CD4-positive, alpha-beta T cell treated with Interleukin-4 for 1 hour (primary cell): ENCODE data around the gene KLRC3.
"Not testable (repeated sequence)": the region's sequence is repeated elsewhere in the genome, so short reads cannot be mapped to it uniquely, and the experiment has no call there.

ENCODE experiments used
- DNase-seq, 2 donors: peaks; one replicate each; pipeline ENCODE4 v3.0.0-alpha.2; 2020 to 2022

The KLRC3 gene

DNA sequence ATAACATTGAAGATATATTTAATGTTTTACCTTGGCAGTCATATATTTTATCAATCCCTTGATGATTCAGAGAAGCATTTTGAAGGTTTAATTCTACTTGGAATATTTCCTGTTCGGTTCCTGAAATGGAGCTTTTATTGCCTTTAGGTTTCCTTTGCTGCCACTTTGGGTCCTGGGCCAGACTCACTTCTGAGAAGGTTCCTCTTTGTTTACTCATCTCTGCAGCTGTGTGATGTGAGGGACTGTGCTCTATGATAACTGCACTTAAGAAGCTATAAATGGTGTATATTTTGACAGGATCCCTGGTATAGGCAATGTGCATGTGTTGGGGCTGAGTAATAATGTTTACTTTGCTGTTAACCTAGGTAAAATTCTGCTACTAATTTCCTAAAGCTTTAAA lies at the start of gene KLRC3:
KLRC3 (minus strand) TSS at position 262 of the 400 bp plus-strand sequence; CDS start at position 217, 45 bp downstream.
- not testable (repeated sequence) for DNase-seq

- no peak for DNase-seq
Observed at GRCh38 chr12:10469701-10470100, 49.3 kb upstream of the KLRC3 start.

- DNase-seq: no peak
Observed at GRCh38 chr12:10466311-10466710, 45.9 kb upstream of the KLRC3 start.

- DNase-seq: no peak
Observed at GRCh38 chr12:10457760-10458159, 37.4 kb upstream of the KLRC3 start.

- DNase-seq: no peak
Observed at GRCh38 chr12:10456856-10457255, 36.5 kb upstream of the KLRC3 start.

GRCh38 chr12:10455766-10456165 lies 35.4 kb upstream of the KLRC3 start:
- DNase-seq: no peak

DNA sequence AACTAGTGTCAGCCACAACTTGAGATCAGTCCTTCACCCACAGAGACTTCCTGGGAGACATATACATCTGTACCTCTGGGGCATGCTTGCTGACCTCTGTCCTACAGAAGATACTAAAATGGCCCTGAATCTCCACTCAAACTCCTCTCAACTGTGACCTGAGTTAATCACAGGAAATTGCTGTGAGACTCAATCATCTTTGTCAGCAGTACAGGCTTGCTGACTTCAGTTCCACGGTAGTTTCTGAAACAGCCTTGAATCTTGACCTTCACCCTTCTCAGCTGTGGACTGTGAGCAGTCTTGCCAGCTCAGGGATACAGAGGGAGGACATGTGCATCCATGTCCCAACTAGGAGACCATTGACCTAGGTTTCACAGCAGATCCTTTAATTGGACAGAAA lies 34.1 kb upstream of the KLRC3 start:
- no peak for DNase-seq

GRCh38 chr12:10453156-10453555 lies 32.8 kb upstream of the KLRC3 start, which contains the start of gene KLRC1:
Gene KLRC1 (minus strand): TSS chr12:10453377. CDS start chr12:10451156, 2,221 bp downstream.
- peak in 1 of 2 donors; percentile 8 for DNase-seq

- DNase-seq: no peak
Observed at GRCh38 chr12:10448236-10448635, 27.8 kb upstream of the KLRC3 start.

GRCh38 chr12:10446052-10446451 lies 25.7 kb upstream of the KLRC3 start:
- DNase-seq: not testable (repeated sequence)

DNA sequence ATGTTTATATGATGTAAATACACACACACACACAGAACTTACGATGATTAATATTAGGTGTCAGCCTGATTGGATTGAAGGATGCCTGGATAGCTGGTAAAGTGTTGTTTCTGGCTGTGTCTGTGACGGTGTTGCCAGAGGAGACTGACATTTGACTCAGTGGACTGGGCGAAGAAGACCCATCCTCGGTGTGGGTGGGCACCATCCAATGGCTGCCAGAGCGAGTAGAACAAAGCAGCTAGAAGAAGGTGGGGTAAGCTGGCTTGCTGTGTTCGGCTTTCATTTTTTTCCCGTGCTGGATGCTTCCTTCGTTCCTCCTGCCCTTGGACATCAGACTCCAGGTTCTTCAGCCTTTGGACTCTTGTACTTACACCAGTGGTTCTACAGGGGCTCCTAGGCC lies 20.7 kb upstream of the KLRC3 start:
- not testable (repeated sequence) for DNase-seq

- not testable (repeated sequence) for DNase-seq
Observed at GRCh38 chr12:10439608-10440274, 19.3 kb upstream of the KLRC3 start.

DNA sequence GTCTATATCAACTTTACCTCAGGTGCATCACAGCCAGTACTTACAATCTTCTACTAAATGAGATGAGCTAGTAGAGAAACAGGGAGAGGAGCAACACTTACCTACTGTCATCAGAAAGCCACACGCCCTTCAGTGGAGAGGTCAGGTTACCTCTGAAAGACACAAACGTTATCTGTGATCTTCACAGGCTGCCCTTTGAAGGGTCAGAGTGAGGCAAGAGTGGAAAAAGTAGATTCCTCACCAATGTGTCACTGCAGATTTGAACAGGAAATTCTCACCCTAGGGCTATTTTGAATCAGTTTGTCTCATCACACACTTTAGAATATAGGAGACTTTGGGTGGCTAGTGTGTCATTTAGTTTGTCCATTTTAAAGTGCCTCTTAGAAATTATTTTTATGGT lies 17.2 kb upstream of the KLRC3 start:
- DNase-seq: not testable (repeated sequence)

DNA sequence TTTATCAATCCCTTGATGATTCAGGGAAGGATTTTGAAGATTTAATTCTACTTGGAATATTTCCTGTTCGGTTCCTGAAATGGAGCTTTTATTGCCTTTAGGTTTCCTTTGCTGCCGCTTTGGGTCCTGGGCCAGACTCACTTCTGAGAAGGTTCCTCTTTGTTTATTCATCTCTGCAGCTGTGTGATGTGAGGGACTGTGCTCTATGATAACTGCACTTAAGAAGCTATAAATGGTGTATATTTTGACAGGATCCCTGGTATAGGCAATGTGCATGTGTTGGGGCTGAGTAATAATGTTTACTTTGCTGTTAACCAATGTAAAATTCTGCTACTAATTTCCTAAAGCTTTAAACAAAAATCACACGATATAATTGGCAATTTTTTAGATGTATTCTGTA lies 15.4 kb upstream of the KLRC3 start, which contains the start of gene KLRC2:
KLRC2 (minus strand) TSS at position 195 of the 400 bp plus-strand sequence; CDS start at position 171, 24 bp downstream.
- DNase-seq: not testable (repeated sequence)

GRCh38 chr12:10430623-10431022 lies 10.2 kb upstream of the KLRC3 start:
- DNase-seq: not testable (repeated sequence)

GRCh38 chr12:10425938-10426337 lies 5.5 kb upstream of the KLRC3 start:
- not testable (repeated sequence) for DNase-seq

DNA sequence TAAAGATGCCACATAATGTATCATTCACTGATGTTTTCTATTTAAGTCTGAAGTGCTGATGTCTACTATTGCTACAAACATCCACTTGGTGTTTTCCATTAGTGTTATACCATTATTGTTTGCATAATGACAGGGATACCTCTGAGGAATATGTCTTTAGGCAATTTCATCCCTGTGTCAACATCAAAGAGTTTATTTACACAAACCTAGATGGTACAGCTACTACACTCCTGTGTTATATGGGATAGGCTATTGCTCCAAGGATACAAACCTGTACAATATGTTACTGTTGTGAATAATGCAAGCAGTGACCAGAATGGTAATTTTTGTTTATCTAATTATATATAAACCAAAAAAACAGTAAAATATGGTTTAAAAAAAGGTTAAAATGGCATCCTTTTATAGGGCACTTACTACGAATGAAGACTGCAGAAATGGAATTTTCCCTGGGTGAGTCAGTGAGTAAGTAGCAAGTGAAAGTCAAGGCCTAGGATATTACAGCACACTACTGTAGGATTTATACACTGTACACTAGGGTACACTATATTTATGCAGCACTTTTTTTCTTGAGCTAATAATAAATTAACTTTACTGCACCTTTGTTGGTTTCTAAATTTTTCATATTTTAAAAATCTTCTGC lies 4.0 kb upstream of the KLRC3 start:
- not testable (repeated sequence) for DNase-seq

GRCh38 chr12:10422159-10422558 lies 1.8 kb upstream of the KLRC3 start:
- not testable (repeated sequence) for DNase-seq

DNA sequence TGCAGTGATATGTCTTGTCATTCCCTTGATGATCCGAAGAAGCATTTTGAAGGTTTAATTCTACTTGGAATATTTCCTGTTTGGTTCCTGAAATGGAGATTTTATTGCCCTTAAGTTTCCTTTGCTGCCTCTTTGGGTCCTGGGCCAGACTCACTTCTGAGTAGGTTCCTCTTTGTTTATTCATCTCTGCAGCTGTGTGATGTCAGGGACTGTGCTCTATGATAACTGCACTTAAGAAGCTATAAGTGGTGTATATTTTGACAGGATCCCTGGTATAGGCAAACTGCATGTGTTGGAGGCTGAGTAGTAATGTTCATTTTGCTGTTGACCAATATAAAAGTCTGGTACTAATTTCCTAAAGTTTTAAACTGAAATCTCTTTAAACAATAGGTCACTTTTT lies 11.0 kb downstream of the KLRC3 start, which contains the start of gene KLRC4:
KLRC4 (minus strand) TSS at position 366 of the 400 bp plus-strand sequence; CDS start at position 184, 182 bp downstream.
- DNase-seq: peak; percentile 20 to 54

GRCh38 chr12:10408842-10409241 lies 11.6 kb downstream of the KLRC3 start:
- DNase-seq: no peak

DNA sequence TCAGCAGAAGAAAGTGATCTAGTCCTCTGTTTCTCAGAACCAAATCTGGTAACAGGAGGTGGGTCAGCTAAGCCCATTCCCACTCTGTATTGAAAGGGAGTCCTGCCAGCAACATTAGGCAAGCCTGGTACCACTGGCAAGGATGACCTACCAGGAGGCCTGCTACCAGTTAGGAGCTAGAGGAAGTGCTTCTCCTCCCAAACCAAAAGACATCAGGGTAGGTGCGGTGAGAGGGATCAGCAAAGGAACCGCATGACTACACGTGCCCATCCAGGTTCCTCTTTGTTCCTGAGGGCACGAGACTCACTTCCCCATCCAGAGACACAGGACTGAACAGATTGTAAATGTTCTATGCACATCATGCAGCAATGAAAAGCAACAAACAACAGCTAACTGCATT lies 13.7 kb downstream of the KLRC3 start:
- DNase-seq: peak in 1 of 2 donors; percentile 55

DNA sequence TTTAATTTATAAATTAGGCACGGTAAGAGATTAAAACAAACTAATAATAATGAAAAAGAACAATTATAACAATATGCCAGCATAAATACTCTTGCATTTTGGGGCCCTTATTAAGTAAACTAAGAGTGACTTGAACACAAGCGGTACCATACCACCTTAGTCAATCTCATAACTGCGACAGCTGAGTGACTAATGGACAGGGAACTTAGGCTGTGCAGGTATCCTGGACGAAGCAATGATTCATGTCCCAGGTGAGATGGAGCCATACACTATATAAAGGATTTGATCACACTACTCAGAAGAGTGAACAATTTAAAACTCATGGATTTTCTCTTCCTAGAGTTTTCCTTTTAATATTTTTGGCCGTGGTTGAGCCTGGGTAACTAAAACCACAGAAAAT lies 15.1 kb downstream of the KLRC3 start:
- DNase-seq: no peak

- no peak for DNase-seq
Observed at GRCh38 chr12:10404798-10405197, 15.6 kb downstream of the KLRC3 start.

DNA sequence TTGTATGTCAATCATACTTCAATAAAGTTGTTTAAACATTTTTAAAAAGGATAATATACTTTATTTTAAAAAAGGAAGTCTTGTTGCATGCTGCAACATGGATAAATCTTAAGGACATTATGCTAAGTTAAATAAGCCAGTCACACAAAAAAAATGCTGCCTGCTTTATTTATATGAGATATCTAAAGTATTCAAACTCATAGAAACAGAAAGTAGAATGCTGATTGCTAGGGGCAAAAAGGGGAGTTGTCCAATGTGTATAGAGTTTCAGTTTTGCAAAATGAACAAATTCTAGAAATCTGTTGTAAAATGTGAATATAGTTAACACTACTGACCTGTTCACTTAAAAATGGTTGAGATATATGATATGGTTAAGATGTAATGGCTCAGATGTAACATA lies 19.6 kb downstream of the KLRC3 start:
- no peak for DNase-seq
